Measurements from ENCODE around the gene KIF25. TPM values are rescaled to one million over a fixed set of nuclear protein-coding genes. Genes with fewer than 3 reads are reported as not detected.

Gene KIF25
- total RNA-seq, 1 experiment from 2014 or later, result 0.59 TPM

DNA sequence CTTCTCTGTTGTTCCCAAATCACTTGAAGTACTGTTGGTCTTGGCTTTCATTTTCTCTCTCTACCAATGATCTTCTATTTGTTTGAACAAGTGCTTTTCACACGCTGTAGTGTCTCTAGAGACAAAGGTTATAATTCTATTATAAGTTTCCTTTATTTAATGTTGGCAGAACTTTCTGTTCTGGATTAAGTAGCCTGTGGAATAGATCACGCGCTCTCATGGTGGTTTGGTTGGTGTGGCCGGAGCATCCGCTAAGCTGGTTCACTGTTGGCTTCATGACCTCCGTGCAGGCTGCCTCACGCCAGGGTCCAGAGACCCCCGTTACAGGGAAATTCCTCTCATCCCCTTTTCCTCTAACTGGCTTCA lies 30.9 kb upstream of the KIF25 start:
- no peak overlapping the region for H2BK120ac ChIP-seq (ENCODE audit: low read depth, low read length, poor library complexity, severe bottlenecking)
- TF ChIP-seq, protein P1, sequence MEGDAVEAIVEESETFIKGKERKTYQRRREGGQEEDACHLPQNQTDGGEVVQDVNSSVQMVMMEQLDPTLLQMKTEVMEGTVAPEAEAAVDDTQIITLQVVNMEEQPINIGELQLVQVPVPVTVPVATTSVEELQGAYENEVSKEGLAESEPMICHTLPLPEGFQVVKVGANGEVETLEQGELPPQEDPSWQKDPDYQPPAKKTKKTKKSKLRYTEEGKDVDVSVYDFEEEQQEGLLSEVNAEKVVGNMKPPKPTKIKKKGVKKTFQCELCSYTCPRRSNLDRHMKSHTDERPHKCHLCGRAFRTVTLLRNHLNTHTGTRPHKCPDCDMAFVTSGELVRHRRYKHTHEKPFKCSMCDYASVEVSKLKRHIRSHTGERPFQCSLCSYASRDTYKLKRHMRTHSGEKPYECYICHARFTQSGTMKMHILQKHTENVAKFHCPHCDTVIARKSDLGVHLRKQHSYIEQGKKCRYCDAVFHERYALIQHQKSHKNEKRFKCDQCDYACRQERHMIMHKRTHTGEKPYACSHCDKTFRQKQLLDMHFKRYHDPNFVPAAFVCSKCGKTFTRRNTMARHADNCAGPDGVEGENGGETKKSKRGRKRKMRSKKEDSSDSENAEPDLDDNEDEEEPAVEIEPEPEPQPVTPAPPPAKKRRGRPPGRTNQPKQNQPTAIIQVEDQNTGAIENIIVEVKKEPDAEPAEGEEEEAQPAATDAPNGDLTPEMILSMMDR (conservative IDR thresholded peaks at IDR 0.05), result no peak
- no peak overlapping the region for H2AK5ac ChIP-seq (ENCODE audit: insufficient read length, low read length)
- no peak overlapping the region for H3K14ac ChIP-seq (ENCODE audit: insufficient read depth, low read length)
- H4K5ac ChIP-seq (ENCODE audit: insufficient read length, low read depth, low read length), result no peak overlapping the region
- Mint-ChIP-seq H3K27ac (no peak overlapping the region; a peak in 1 of 7 replicates), H3K4me1 (no peaks in the 10 kb centered on the region), H3K36me3 (ENCODE audit: insufficient read depth in 1 of 3, low read depth in 3 of 3) (peaks cover 36 to 84% (median 73%) of the 10 kb centered on the region in 3 experiments), H3K27me3 (ENCODE audit: low read depth) (no peaks in the 10 kb centered on the region), H3K9me3 (no peaks in the 10 kb centered on the region), H3K4me3 (no peak overlapping the region)
- H2BK20ac ChIP-seq (ENCODE audit: low read depth, low read length, poor library complexity, severe bottlenecking), result no peak overlapping the region
- no peak overlapping the region for H2BK12ac ChIP-seq (ENCODE audit: insufficient read length, low read depth, low read length)
- H3K4me1 ChIP-seq (ENCODE audit: insufficient read depth, low read length), result no peaks in the 10 kb centered on the region
- H3K4me2 ChIP-seq (ENCODE audit: insufficient read depth, insufficient read length, low read length), result no peak overlapping the region
- no peak overlapping the region for H2AFZ ChIP-seq (ENCODE audit: low read length)
- DNase-seq, result no peak
- no peaks in the 10 kb centered on the region for H3K9me3 ChIP-seq (ENCODE audit: control insufficient read depth, low read depth, low read length)
- H3K23me2 ChIP-seq (ENCODE audit: insufficient read length, low read depth, low read length, poor library complexity, severe bottlenecking), result no peaks in the 10 kb centered on the region
- H3K4ac ChIP-seq (ENCODE audit: low read depth, low read length), result no peak overlapping the region
- no peak overlapping the region for H3K9ac ChIP-seq (ENCODE audit: extremely low read depth, insufficient read length, low read length)
- H3K27me3 ChIP-seq (ENCODE audit: insufficient read depth, low read length), result no peaks in the 10 kb centered on the region
- no peaks in the 10 kb centered on the region for H4K20me1 ChIP-seq (ENCODE audit: control insufficient read depth, insufficient read depth, insufficient read length)
- no peaks in the 10 kb centered on the region for H3K79me1 ChIP-seq (ENCODE audit: insufficient read depth, low read depth, low read length, poor library complexity, severe bottlenecking)
- H3K23ac ChIP-seq (ENCODE audit: insufficient read length, low read depth, low read length), result no peak overlapping the region
- H4K8ac ChIP-seq (replicated peaks; ENCODE audit: insufficient read length, low read depth, low read length), result no peak overlapping the region
- no peak overlapping the region for H3K27ac ChIP-seq (ENCODE audit: insufficient read length, low read depth, low read length)
- WGBS (ENCODE audit: extremely low coverage, insufficient read length, low lambda C conversion rate), result no CpG with 5 or more reads among the region's 8 CpGs
- no peak overlapping the region for H4K91ac ChIP-seq (ENCODE audit: insufficient read length, low read depth, low read length)
- no peak overlapping the region for H2BK5ac ChIP-seq (ENCODE audit: insufficient read length, low read length)
- no peak overlapping the region for H3K56ac ChIP-seq (ENCODE audit: insufficient read length, low read depth, low read length)
- H2BK15ac ChIP-seq (ENCODE audit: low read depth, low read length), result no peak overlapping the region
- no peak overlapping the region for H3K18ac ChIP-seq (ENCODE audit: insufficient read length, low read depth, low read length)
- no peaks in the 10 kb centered on the region for H3K79me2 ChIP-seq (ENCODE audit: insufficient read depth, low read length)
- no peak overlapping the region for H3T11ph ChIP-seq (ENCODE audit: low read length)

Data from H9 (cell line).